Measurements from ENCODE around the gene FGF18. TPM values are rescaled to one million over a fixed set of nuclear protein-coding genes. Genes with fewer than 3 reads are reported as not detected.
A peak's percentile ranks its signal among the peaks of the same experiment; 100 is the strongest.

FGF18 gene
- total and polyA plus RNA-seq, 9 of the 15 experiments (the other 6 are each of a cell fraction or from before 2014, with no cell fraction given), result 0.05 to 0.18 (median 0.11) TPM; not detected in 6

DNA sequence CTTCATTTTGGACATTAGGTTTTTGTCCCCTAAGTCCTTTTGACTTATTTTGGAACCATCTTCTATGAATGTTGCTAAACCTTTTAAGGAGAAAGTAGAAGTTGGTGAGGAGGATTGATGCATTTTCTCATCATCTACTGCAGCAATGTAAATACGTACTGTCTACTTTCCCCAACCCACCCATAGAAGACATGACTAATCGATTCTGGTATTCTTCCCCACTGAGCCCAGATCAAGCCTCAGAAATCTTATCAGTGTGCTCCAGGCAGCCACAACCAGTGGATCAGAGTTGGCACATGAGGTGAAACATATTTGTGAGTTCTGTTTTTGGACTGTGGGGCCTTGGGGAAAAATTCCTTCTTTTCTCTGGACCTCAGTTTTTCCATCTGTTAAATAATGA lies 57.7 kb downstream of the FGF18 start (continued):
- TF ChIP-seq, protein P1, sequence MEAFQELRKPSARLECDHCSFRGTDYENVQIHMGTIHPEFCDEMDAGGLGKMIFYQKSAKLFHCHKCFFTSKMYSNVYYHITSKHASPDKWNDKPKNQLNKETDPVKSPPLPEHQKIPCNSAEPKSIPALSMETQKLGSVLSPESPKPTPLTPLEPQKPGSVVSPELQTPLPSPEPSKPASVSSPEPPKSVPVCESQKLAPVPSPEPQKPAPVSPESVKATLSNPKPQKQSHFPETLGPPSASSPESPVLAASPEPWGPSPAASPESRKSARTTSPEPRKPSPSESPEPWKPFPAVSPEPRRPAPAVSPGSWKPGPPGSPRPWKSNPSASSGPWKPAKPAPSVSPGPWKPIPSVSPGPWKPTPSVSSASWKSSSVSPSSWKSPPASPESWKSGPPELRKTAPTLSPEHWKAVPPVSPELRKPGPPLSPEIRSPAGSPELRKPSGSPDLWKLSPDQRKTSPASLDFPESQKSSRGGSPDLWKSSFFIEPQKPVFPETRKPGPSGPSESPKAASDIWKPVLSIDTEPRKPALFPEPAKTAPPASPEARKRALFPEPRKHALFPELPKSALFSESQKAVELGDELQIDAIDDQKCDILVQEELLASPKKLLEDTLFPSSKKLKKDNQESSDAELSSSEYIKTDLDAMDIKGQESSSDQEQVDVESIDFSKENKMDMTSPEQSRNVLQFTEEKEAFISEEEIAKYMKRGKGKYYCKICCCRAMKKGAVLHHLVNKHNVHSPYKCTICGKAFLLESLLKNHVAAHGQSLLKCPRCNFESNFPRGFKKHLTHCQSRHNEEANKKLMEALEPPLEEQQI (IDR thresholded peaks at IDR 0.05), result no peak
- no peak for TF ChIP-seq ZNF77 (CRISPR knock-in tag; IDR thresholded peaks at IDR 0.05)
- TF ChIP-seq NBN (IDR thresholded peaks at IDR 0.05; ENCODE audit: low read depth), result no peak
- no peak for TF ChIP-seq SAFB2 (IDR thresholded peaks at IDR 0.05; ENCODE audit: borderline replicate concordance, low read depth, low read length, severe bottlenecking)
- TF ChIP-seq ESRRA (IDR thresholded peaks at IDR 0.05; ENCODE audit: borderline replicate concordance, low read depth), result peak; percentile 29; the same call in 1 of the 2 replicates
- no peak for TF ChIP-seq ZBTB40 (IDR thresholded peaks at IDR 0.05)
- TF ChIP-seq ZBTB40 (CRISPR knock-in tag; IDR thresholded peaks at IDR 0.05), result no peak
- no peak for TF ChIP-seq MTA1 (IDR thresholded peaks at IDR 0.05; ENCODE audit: borderline replicate concordance)
- no peak for TF ChIP-seq FOXK1 (CRISPR knock-in tag; IDR thresholded peaks at IDR 0.05; ENCODE audit: borderline replicate concordance)
- TF ChIP-seq ZNF280A (IDR thresholded peaks at IDR 0.05; ENCODE audit: low read depth, partially characterized antibody), result no peak
- TF ChIP-seq ARHGAP35 (IDR thresholded peaks at IDR 0.05; ENCODE audit: partially characterized antibody), result no peak
- TF ChIP-seq JUNB (CRISPR knock-in tag; conservative IDR thresholded peaks at IDR 0.05), result no peak
- TF ChIP-seq DDX20 (tag; IDR thresholded peaks at IDR 0.05; ENCODE audit: low read depth), result no peak
- no peak for TF ChIP-seq GABPB2 (CRISPR knock-in tag; conservative IDR thresholded peaks at IDR 0.05)
- no peak for TF ChIP-seq NR1H2 (CRISPR knock-in tag; IDR thresholded peaks at IDR 0.05)
- 0 out of 2 replicates have a peak, but pooled peaks have one; percentile 50 for TF ChIP-seq ZNF175 (CRISPR knock-in tag; IDR thresholded peaks at IDR 0.05; ENCODE audit: low read depth)
